Mesodermal cell (in vitro differentiated cells): ENCODE results near the gene CUL2. TPM values are rescaled to one million over a fixed set of nuclear protein-coding genes. Genes with fewer than 3 reads are reported as not detected.
A peak's percentile ranks its signal among the peaks of the same experiment; 100 is the strongest.

Source experiments
- H3K27ac ChIP-seq: 2 replicates; pipeline ENCODE4 v1.7.0; 2013; ENCODE audit warnings: mild to moderate bottlenecking, low read depth, low read length, moderate library complexity; ENCODE audit not compliant: severe bottlenecking
- H3K36me3 ChIP-seq: 2 replicates; pipeline ENCODE4 v1.7.1; 2013; ENCODE audit warnings: mild to moderate bottlenecking, low read length, moderate library complexity; ENCODE audit not compliant: control insufficient read depth, insufficient read depth
- H3K4me1 ChIP-seq: one replicate; pipeline ENCODE4 v1.7.1; 2013; ENCODE audit warnings: mild to moderate bottlenecking, low read length; ENCODE audit not compliant: insufficient read depth, control insufficient read depth, poor library complexity, severe bottlenecking
- H3K4me3 ChIP-seq: 2 replicates; pipeline ENCODE4 v1.7.0; 2013; ENCODE audit warnings: low read length, control low read depth, mild to moderate bottlenecking; ENCODE audit not compliant: insufficient read depth, poor library complexity, severe bottlenecking; ENCODE audit errors: extremely low read depth
- H3K9me3 ChIP-seq: 2 replicates; pipeline ENCODE4 v1.7.1; 2013; ENCODE audit warnings: mild to moderate bottlenecking, low read length, moderate library complexity; ENCODE audit not compliant: control insufficient read depth
- WGBS, 2 experiments: methylation state at CpG; one replicate each; pipeline ENCODE4 v1.1.5; 2013; ENCODE audit warnings: missing lambda C conversion rate in 2 of 2; ENCODE audit not compliant: insufficient coverage in 2 of 2; 5-methylcytosine and 5-hydroxymethylcytosine counted together
- polyA plus RNA-seq, 2 experiments: library from polyadenylated mRNA; stranded (reverse); fragments of 50-300 nt; gene quantifications; one replicate each; pipeline ENCODE4 v1.2.3, GENCODE V29; 2013

The CUL2 gene
- 49.9 TPM for polyA plus RNA-seq (2013, experiment 1 of 2)
- 61.5 TPM for polyA plus RNA-seq (2013, experiment 2 of 2)

DNA sequence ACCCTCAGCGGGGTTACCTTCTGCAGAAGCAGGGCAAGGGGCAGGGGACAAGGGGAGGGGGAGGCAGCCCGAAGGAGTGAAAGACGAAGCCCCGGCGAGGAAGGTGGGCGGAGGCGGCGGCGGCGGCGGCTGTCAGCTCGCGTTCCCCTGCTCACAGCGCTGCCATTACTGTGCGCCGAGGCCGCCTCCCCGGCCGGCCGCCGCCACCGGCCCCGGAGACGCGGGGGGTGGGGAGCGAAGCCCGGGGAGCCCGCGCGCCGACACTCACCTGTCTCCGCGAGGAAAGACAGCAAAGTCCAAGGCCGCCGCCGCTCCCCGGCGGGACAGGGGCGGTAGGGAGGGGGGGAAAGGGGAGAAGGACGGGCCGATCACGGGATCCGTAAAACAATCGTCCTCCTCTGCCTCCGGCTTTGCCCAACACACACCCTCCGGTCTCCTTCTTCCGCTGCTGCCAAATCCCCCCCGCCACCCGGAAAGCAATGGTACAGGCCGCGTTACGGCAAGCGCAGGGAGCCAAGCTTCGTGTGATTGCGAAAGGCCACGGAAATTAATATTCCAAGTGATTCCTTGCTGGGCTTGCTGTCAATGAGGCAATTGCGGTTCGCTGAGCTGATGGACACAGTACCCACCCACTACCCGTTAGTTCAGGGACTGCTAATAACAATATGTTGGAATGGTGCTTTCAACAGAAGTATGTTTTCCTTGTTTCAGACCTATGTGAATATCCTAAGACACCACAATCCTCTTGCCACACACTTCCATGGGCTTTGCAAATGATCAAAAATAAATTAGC, at the start of gene CUL2:
CUL2 (minus strand) TSS at position 180 of the 793 bp plus-strand sequence. CDS start 19,024 bp downstream, outside the sequence.
- 0 to 1% methylated on average over 28 to 33 of the region's 59 CpGs for WGBS, 2 experiments
- peak within 1 kb of the TSS; percentile 83 for H3K27ac ChIP-seq
- peaks cover 6% of the 10 kb centered on the region for H3K9me3 ChIP-seq
- no peaks in the 10 kb centered on the region for H3K4me1 ChIP-seq
- peak within 1 kb of the TSS; percentile 96 for H3K4me3 ChIP-seq
- peaks cover 14% of the 10 kb centered on the region for H3K36me3 ChIP-seq

DNA sequence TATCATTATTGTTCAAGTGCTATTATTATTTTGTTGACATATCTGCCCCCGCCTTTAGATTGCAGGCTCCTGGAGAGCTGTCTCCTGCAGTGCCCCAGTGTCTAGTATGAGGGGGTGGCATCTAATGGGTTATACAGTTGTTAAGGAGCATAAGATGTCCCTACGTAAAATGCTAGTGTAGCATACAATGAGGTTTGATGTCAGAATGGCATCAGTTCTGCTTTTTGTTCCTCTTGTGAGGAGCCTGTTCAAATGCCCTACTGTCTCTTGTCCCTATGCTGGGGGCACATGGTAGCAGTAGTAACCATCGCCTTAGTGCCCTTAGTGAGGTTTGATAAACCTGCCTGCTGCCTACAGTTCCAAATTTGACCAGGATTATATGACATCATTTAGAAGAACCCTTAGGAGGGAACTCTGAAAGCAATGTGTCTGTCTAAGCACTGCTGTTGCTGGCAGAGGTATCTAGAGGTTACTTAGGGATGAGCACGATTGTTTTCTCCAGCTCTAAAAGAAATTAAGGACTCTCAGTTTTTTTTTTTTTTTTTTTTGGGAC, 46.2 kb upstream of the CUL2 start:
- Histone ChIP-seq H3K4me3 (no peak overlapping the region), H3K9me3 (no peaks in the 10 kb centered on the region), H3K27ac (no peak overlapping the region), H3K36me3 (no peaks in the 10 kb centered on the region), H3K4me1 (peaks cover 12% of the 10 kb centered on the region)
- 93 to 100% methylated on average over 3 of the region's 4 CpGs for WGBS, 2 experiments

- Histone ChIP-seq H3K4me1 (peaks cover 11% of the 10 kb centered on the region), H3K36me3 (no peaks in the 10 kb centered on the region), H3K4me3 (no peak overlapping the region), H3K9me3 (no peaks in the 10 kb centered on the region), H3K27ac (no peak overlapping the region)
- WGBS, 2 experiments, result 86 to 100% methylated on average over 2 to 4 of the region's 5 CpGs
Measured at GRCh38 chr10:35135861-35136260, 45.7 kb upstream of the CUL2 start.

DNA sequence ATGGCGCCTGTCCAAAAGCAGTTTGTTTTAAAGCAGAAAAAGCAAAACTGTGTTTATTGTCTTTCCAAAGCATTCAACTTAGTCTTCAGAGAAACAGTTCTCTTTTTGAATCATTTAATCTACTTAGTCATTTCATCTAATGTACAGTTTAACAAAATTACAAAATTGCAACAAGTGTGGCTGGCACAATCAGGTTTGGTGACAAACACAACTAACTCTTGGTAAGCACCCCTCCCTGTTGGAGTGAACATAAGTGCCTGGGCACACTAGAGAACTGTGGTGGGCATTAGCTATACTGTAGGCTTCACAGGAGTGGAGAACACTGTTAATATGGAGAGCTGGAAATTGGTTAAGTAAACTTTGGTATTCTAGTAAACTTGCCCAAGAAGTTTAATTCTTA, 43.4 kb upstream of the CUL2 start:
- H3K9me3 ChIP-seq, result no peaks in the 10 kb centered on the region
- no peak overlapping the region for H3K27ac ChIP-seq
- H3K36me3 ChIP-seq, result no peaks in the 10 kb centered on the region
- H3K4me1 ChIP-seq, result peaks cover 3% of the 10 kb centered on the region
- no peak overlapping the region for H3K4me3 ChIP-seq
- 20% methylated on average over 1 of the region's 1 CpG; no CpG with 5 or more reads in 1 of the 2 experiments for WGBS, 2 experiments

DNA sequence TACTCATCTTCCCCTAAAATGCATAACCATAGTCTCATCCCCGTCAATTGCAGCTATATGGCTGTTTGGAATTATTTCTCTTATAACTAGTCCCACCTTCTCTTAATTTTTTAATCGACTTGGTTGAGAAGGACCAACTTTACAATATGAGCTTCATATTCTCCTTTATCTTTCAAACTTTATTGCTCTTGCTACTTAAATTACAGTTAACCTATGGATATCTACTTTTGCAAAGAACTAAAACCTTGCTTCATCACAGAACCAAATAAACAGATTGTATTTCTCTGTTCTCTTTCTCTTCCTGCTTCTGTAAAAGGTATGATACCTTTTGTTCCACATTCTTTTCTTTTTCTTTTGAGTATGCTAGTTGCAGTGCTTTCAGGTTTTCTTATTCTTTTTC, 42.6 kb upstream of the CUL2 start:
- no peaks in the 10 kb centered on the region for H3K36me3 ChIP-seq
- 94% methylated on average over 2 of the region's 2 CpGs; no CpG with 5 or more reads in 1 of the 2 experiments for WGBS, 2 experiments
- H3K4me1 ChIP-seq, result peaks cover 3% of the 10 kb centered on the region
- no peaks in the 10 kb centered on the region for H3K9me3 ChIP-seq
- no peak overlapping the region for H3K4me3 ChIP-seq
- no peak overlapping the region for H3K27ac ChIP-seq

GRCh38 chr10:35130663-35131062, 40.5 kb upstream of the CUL2 start:
- H3K27ac ChIP-seq, result no peak overlapping the region
- WGBS, 2 experiments, result 92% methylated on average over 2 of the region's 4 CpGs; no CpG with 5 or more reads in 1 of the 2 experiments
- no peaks in the 10 kb centered on the region for H3K36me3 ChIP-seq
- no peaks in the 10 kb centered on the region for H3K4me1 ChIP-seq
- no peaks in the 10 kb centered on the region for H3K9me3 ChIP-seq
- no peak overlapping the region for H3K4me3 ChIP-seq

DNA sequence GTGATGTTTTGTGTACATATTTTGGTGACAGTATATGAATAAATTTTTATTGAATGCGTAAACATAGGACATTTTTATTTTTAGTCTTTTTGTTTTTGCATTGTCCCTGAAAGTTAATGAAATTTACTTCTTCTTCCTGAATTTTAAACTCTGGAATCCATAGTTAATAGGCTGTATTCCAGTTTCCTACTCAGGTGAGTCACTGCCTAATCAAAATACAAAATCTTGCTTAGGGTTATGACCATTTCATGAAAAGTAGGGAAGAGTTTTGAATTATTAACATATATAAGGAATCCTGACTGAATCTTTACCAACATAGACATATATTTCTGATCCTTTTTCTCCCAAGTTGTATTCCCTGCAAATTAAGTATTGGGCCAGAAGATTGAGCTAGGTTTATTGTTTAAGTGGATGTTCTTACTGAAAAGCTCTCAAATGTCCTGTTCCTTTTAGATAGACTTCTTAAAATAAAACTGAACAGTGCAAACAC, 39.1 kb upstream of the CUL2 start:
- H3K36me3 ChIP-seq, result no peaks in the 10 kb centered on the region
- H3K9me3 ChIP-seq, result no peaks in the 10 kb centered on the region
- H3K27ac ChIP-seq, result no peak overlapping the region
- no peak overlapping the region for H3K4me3 ChIP-seq
- H3K4me1 ChIP-seq, result no peaks in the 10 kb centered on the region
- WGBS, 2 experiments, result 86% methylated on average over 1 of the region's 1 CpG; no CpG with 5 or more reads in 1 of the 2 experiments

GRCh38 chr10:35127289-35127891, 37.2 kb upstream of the CUL2 start:
- peak overlapping the region; percentile 74 for H3K4me3 ChIP-seq
- H3K27ac ChIP-seq, result peak overlapping the region; percentile 99
- no peaks in the 10 kb centered on the region for H3K4me1 ChIP-seq
- H3K36me3 ChIP-seq, result no peaks in the 10 kb centered on the region
- H3K9me3 ChIP-seq, result no peaks in the 10 kb centered on the region
- 0% methylated on average over 28 to 37 of the region's 56 CpGs for WGBS, 2 experiments

- H3K4me3 ChIP-seq, result peak within 1 kb of the TSS; percentile 74
- no peaks in the 10 kb centered on the region for H3K9me3 ChIP-seq
- no peaks in the 10 kb centered on the region for H3K36me3 ChIP-seq
- 1 to 4% methylated on average over 45 to 73 of the region's 80 CpGs for WGBS, 2 experiments
- peak within 1 kb of the TSS; percentile 99 for H3K27ac ChIP-seq
- H3K4me1 ChIP-seq, result no peaks in the 10 kb centered on the region
Measured at GRCh38 chr10:35126530-35127288, 36.6 kb upstream of the CUL2 start, which contains the start of gene CREM. Gene CREM (plus strand): TSS chr10:35126846. CDS start chr10:35137836, 10,990 bp downstream.

DNA sequence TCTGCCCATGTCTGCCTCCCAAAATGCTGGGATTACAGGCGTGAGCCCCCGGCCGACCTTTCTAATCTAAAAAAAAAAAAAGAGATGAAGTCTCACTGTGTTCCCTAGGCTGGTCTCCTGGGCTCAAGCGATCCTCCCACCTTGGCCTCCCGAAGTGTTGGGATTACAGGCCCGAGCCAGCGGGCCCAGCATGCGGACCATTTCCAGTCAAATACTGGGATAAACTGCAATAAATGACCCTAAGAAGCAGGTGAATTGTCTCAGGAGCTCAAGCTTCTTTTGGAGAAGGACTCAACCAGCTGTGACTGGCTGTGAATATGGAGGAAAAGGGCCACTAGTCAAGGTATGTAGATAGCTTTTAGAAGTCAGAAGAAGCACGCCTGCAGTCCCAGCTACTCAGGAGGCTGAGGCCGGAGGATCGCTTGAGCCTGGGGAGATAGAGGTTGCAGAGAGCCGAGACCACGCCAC, 36.0 kb upstream of the CUL2 start:
- no peaks in the 10 kb centered on the region for H3K36me3 ChIP-seq
- H3K9me3 ChIP-seq, result no peaks in the 10 kb centered on the region
- H3K4me1 ChIP-seq, result no peaks in the 10 kb centered on the region
- 84 to 86% methylated on average over 13 of the region's 13 CpGs for WGBS, 2 experiments
- H3K27ac ChIP-seq, result no peak overlapping the region
- peak overlapping the region; percentile 74 for H3K4me3 ChIP-seq
